ENCODE results near the gene ETAA1. TPM values are rescaled to one million over a fixed set of nuclear protein-coding genes. Genes with fewer than 3 reads are reported as not detected.

Gene ETAA1
- total and polyA plus RNA-seq, 2 experiments from 2014 or later = 9.2 to 16.0 TPM

DNA sequence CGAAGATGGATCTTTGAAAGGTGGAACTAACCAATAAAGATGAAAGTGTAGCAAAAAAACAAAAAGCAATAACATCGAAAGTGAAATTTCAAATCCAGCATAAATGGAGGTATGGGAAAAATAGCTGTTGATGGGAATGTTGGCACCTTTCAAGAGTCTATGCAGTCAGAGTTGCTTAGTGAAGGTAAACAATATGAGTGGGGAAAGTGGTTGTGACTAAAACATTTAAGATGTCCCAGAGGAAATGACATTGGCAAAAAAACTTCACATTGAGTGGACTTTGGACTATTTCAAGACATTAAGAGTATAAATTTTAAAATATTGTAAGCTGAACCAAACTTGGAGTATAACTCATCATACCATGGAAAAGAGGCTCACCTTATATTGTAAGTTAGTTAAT lies 17.7 kb downstream of the ETAA1 start:
- WGBS, 2 experiments (ENCODE audit: low coverage in 1 of 2, low lambda C conversion rate in 2 of 2, missing lambda C conversion rate in 2 of 2) = 61 to 62% methylated on average over 2 of the region's 2 CpGs
- TF ChIP-seq EZH2phosphoT487 (IDR thresholded peaks at IDR 0.05; ENCODE audit: insufficient read depth, low read depth) (no peak), EZH2 (IDR thresholded peaks at IDR 0.05; ENCODE audit: insufficient read depth, poor library complexity, severe bottlenecking) (no peak)

DNA sequence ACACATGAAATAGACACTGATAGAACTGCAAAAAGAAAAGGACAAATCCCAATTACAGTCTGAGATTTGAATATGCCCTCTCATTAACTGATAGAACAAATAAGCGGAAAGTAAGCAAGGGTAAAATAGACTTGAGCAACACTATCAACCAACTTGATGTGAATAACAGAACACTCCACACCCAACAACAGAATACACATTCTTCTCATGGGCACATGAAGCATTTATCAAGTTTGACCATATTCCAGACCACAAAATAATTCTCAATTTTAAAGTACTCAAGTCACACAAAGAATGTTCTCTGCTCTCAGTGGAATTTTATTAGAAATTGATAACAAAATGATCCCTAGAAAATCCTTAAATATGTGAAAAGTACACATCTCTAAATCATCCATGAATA lies 19.0 kb downstream of the ETAA1 start:
- no peak overlapping the region for H3K27ac ChIP-seq
- in situ Hi-C loops (cut with MboI) = no loop called here
- no peak for DNase-seq

More for the DNA sequence above, 17.7 kb downstream of the ETAA1 start:
- Histone ChIP-seq H3K9me3 (ENCODE audit: low read depth) (no peaks in the 10 kb centered on the region), H3K9me2 (ENCODE audit: insufficient read depth) (no peaks in the 10 kb centered on the region), H3K27me3 (replicated peaks; ENCODE audit: insufficient read depth) (no peaks in the 10 kb centered on the region), H3K4me1 (ENCODE audit: insufficient read depth) (no peaks in the 10 kb centered on the region), H2AFZ (no peak overlapping the region), H3K4me3 (no peak overlapping the region), H4K20me1 (ENCODE audit: insufficient read depth) (no peaks in the 10 kb centered on the region), H3K36me3 (ENCODE audit: low read depth) (peaks cover 13% of the 10 kb centered on the region), H3K27ac (no peak overlapping the region), H3K9ac (no peak overlapping the region), H3F3A (ENCODE audit: insufficient read depth) (peaks cover 3% of the 10 kb centered on the region; the same call in 1 of the 2 replicates), H3K79me2 (ENCODE audit: insufficient read depth) (no peaks in the 10 kb centered on the region), H3K4me2 (ENCODE audit: unreplicated experiment) (no peak overlapping the region)
- in situ Hi-C loops (cut with MboI) = no loop called here
- no peak for DNase-seq

DNA sequence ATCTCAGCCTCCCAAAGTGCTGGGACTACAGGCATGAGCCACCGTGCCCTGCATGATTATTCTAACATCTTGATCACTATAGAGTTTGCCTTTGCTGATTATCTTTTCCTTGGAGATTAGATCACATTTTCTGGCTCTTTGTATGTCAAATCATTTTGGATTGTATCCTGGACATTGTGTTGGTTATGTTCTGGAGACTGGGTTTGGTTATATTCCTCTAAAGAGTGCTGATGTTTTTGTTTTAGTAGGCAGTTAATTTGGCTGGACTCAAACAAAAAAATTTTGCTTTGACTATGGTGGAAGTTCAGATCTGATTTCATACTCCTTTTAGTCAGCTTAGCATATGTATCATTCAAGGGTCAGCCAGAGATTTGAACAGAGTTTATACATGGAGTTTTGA lies 26.4 kb downstream of the ETAA1 start:
- WGBS, 2 experiments (ENCODE audit: low coverage in 1 of 2, low lambda C conversion rate in 2 of 2, missing lambda C conversion rate in 2 of 2) = 63 to 77% methylated on average over 1 of the region's 1 CpG

More for the DNA sequence above, 19.0 kb downstream of the ETAA1 start:
- no peaks in the 10 kb centered on the region for H3K27me3 ChIP-seq (replicated peaks; ENCODE audit: insufficient read depth)
- H4K20me1 ChIP-seq (ENCODE audit: insufficient read depth) = no peaks in the 10 kb centered on the region
- no peaks in the 10 kb centered on the region for H3K9me2 ChIP-seq (ENCODE audit: insufficient read depth)
- peaks cover under 1% of the 10 kb centered on the region; the same call in 1 of the 2 replicates for H3K36me3 ChIP-seq (ENCODE audit: low read depth)
- no peaks in the 10 kb centered on the region for H3K79me2 ChIP-seq (ENCODE audit: insufficient read depth)
- TF ChIP-seq EZH2phosphoT487 (IDR thresholded peaks at IDR 0.05; ENCODE audit: insufficient read depth, low read depth) (no peak), EZH2 (IDR thresholded peaks at IDR 0.05; ENCODE audit: insufficient read depth, poor library complexity, severe bottlenecking) (no peak)
- H3K9ac ChIP-seq = no peak overlapping the region
- no peak overlapping the region for H2AFZ ChIP-seq
- no peak overlapping the region for H3K4me2 ChIP-seq (ENCODE audit: unreplicated experiment)
- no peaks in the 10 kb centered on the region for H3K4me1 ChIP-seq (ENCODE audit: insufficient read depth)
- H3K9me3 ChIP-seq (ENCODE audit: low read depth) = no peaks in the 10 kb centered on the region
- H3F3A ChIP-seq (ENCODE audit: insufficient read depth) = peaks cover under 1% of the 10 kb centered on the region; the same call in 1 of the 2 replicates
- H3K4me3 ChIP-seq = no peak overlapping the region
- WGBS, 2 experiments (ENCODE audit: low coverage in 1 of 2, low lambda C conversion rate in 2 of 2, missing lambda C conversion rate in 2 of 2) = 83 to 94% methylated on average over 1 of the region's 1 CpG

DNA sequence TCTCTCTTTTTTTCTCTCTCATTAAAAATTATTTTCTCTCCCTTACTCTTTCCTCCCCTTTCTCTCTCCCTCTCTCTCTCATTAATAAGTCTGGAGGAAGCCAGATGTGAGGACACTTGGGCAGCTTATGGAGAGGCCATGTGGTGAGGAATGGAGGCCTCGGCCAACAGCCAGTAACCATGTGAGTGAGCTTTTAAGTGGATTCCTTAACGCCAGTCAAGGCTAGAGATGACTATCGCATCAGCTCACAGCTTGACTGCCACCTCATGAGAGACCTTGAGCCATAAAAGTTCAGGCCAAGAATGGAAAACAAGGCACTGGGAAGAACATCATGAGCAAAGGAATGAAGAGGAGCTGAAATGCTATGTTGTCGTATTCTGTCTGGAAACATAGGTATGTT lies 39.1 kb downstream of the ETAA1 start:
- H3K4me3 ChIP-seq = no peak overlapping the region
- no peaks in the 10 kb centered on the region for H3F3A ChIP-seq (ENCODE audit: insufficient read depth)
- H3K9ac ChIP-seq = no peak overlapping the region
- H3K9me2 ChIP-seq (ENCODE audit: insufficient read depth) = no peaks in the 10 kb centered on the region
- H3K9me3 ChIP-seq (ENCODE audit: low read depth) = no peaks in the 10 kb centered on the region
- no peaks in the 10 kb centered on the region for H4K20me1 ChIP-seq (ENCODE audit: insufficient read depth)
- no peak overlapping the region for H3K27ac ChIP-seq
- in situ Hi-C loops (cut with MboI) = no loop called here
- no peaks in the 10 kb centered on the region for H3K36me3 ChIP-seq (ENCODE audit: low read depth)
- DNase-seq = no peak
- H3K27me3 ChIP-seq (replicated peaks; ENCODE audit: insufficient read depth) = no peaks in the 10 kb centered on the region
- TF ChIP-seq EZH2 (IDR thresholded peaks at IDR 0.05; ENCODE audit: insufficient read depth, poor library complexity, severe bottlenecking) (no peak), EZH2phosphoT487 (IDR thresholded peaks at IDR 0.05; ENCODE audit: insufficient read depth, low read depth) (no peak)
- WGBS, 2 experiments (ENCODE audit: low coverage in 1 of 2, low lambda C conversion rate in 2 of 2, missing lambda C conversion rate in 2 of 2) = 83 to 85% methylated on average over 4 of the region's 4 CpGs
- H3K4me1 ChIP-seq (ENCODE audit: insufficient read depth) = no peaks in the 10 kb centered on the region
- H2AFZ ChIP-seq = no peak overlapping the region
- H3K79me2 ChIP-seq (ENCODE audit: insufficient read depth) = no peaks in the 10 kb centered on the region
- H3K4me2 ChIP-seq (ENCODE audit: unreplicated experiment) = no peak overlapping the region

More for the DNA sequence above, 26.4 kb downstream of the ETAA1 start:
- Histone ChIP-seq H3K27ac (no peak overlapping the region), H3K27me3 (replicated peaks; ENCODE audit: insufficient read depth) (no peaks in the 10 kb centered on the region), H2AFZ (no peak overlapping the region), H3K4me3 (no peak overlapping the region), H3K9ac (no peak overlapping the region), H3K4me2 (ENCODE audit: unreplicated experiment) (no peak overlapping the region), H3K36me3 (ENCODE audit: low read depth) (no peaks in the 10 kb centered on the region), H4K20me1 (ENCODE audit: insufficient read depth) (no peaks in the 10 kb centered on the region), H3K4me1 (ENCODE audit: insufficient read depth) (no peaks in the 10 kb centered on the region), H3F3A (ENCODE audit: insufficient read depth) (no peaks in the 10 kb centered on the region), H3K9me3 (ENCODE audit: low read depth) (no peaks in the 10 kb centered on the region), H3K79me2 (ENCODE audit: insufficient read depth) (no peaks in the 10 kb centered on the region), H3K9me2 (ENCODE audit: insufficient read depth) (no peaks in the 10 kb centered on the region)
- in situ Hi-C loops (cut with MboI) = no loop called here
- TF ChIP-seq EZH2 (IDR thresholded peaks at IDR 0.05; ENCODE audit: insufficient read depth, poor library complexity, severe bottlenecking) (no peak), EZH2phosphoT487 (IDR thresholded peaks at IDR 0.05; ENCODE audit: insufficient read depth, low read depth) (no peak)
- DNase-seq = no peak

DNA sequence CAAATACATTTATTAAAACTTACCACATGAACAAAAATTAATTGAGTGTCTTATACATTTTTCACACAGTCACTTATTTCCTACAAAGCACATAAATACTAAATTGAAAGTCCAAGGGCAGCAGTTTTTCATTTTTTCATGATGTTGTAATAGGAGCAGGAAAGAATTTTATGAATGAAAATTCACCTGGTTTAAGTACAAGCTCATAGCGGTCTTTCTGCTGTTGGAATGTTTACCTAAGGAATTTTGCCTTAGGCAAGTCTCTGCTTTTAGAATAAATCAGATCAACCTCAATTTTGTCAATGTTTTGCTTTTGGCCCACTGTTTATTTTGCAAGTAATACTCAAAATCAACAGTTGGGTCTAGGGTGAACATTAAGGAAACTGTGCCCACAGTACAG lies 40.0 kb downstream of the ETAA1 start:
- no peak for TF ChIP-seq EZH2 (IDR thresholded peaks at IDR 0.05; ENCODE audit: insufficient read depth, poor library complexity, severe bottlenecking)
- TF ChIP-seq EZH2phosphoT487 (IDR thresholded peaks at IDR 0.05; ENCODE audit: insufficient read depth, low read depth) = no peak
- Histone ChIP-seq H3K4me3 (no peak overlapping the region), H3F3A (ENCODE audit: insufficient read depth) (no peaks in the 10 kb centered on the region), H3K4me1 (ENCODE audit: insufficient read depth) (no peaks in the 10 kb centered on the region), H3K9me3 (ENCODE audit: low read depth) (no peaks in the 10 kb centered on the region), H3K4me2 (ENCODE audit: unreplicated experiment) (no peak overlapping the region), H3K79me2 (ENCODE audit: insufficient read depth) (no peaks in the 10 kb centered on the region), H2AFZ (no peak overlapping the region), H3K9ac (no peak overlapping the region), H3K27ac (no peak overlapping the region), H3K9me2 (ENCODE audit: insufficient read depth) (no peaks in the 10 kb centered on the region), H4K20me1 (ENCODE audit: insufficient read depth) (no peaks in the 10 kb centered on the region), H3K27me3 (replicated peaks; ENCODE audit: insufficient read depth) (no peaks in the 10 kb centered on the region), H3K36me3 (ENCODE audit: low read depth) (no peaks in the 10 kb centered on the region)
- in situ Hi-C loops (cut with MboI) = no loop called here
- 87 to 100% methylated on average over 1 of the region's 1 CpG for WGBS, 2 experiments (ENCODE audit: low coverage in 1 of 2, low lambda C conversion rate in 2 of 2, missing lambda C conversion rate in 2 of 2)
- no peak for DNase-seq

All from GM23248 (cell line).